SK-N-SH treated with all-trans-retinoic acid at 6 μM for 48 hours (cell line): ENCODE data around the gene IMPG2.

Experiments used
- ATAC-seq: fragments of 200-7000 bp; cut with Tn5 transposase; 3 replicates; pipeline ENCODE4 v1.9.1; 2020; ENCODE audit warnings: mild to moderate bottlenecking, moderate library complexity
- ARNTL ChIP-seq: fragments of 450-650 bp; formaldehyde crosslinking; IDR thresholded peaks from 2 replicates; pipeline ENCODE4 v1.5.0; 2020; ENCODE audit warnings: low read depth, mild to moderate bottlenecking, moderate library complexity, borderline replicate concordance
- BACH2 ChIP-seq: fragments of 250-450 bp; sonication (Bioruptor Pico); IDR thresholded peaks from 2 replicates; pipeline ENCODE4 v1.9.0; 2021; ENCODE audit warnings: mild to moderate bottlenecking, borderline replicate concordance
- CSDC2 ChIP-seq: fragments of 250-450 bp; sonication (Bioruptor Pico); IDR thresholded peaks from 2 replicates; pipeline ENCODE4 v1.5.0; 2020; ENCODE audit warnings: mild to moderate bottlenecking, moderate library complexity
- GLIS3 ChIP-seq: fragments of 250-450 bp; sonication (Bioruptor Pico); IDR thresholded peaks from 2 replicates; pipeline ENCODE4 v1.5.0; 2020; ENCODE audit warnings: mild to moderate bottlenecking, moderate library complexity
- ISL1 ChIP-seq: fragments of 250-450 bp; sonication (Bioruptor Pico); IDR thresholded peaks from 2 replicates; pipeline ENCODE4 v2.1.2; 2022; ENCODE audit warnings: mild to moderate bottlenecking, moderate library complexity
- PATZ1 ChIP-seq: fragments of 250-450 bp; sonication (Bioruptor Pico); IDR thresholded peaks from 2 replicates; pipeline ENCODE4 v1.8.0; 2020; ENCODE audit warnings: mild to moderate bottlenecking, moderate library complexity, borderline replicate concordance
- POU6F1 ChIP-seq: fragments of 250-450 bp; sonication (Bioruptor Pico); IDR thresholded peaks from 2 replicates; pipeline ENCODE4 v1.8.0; 2021; ENCODE audit warnings: low read depth, mild to moderate bottlenecking, moderate library complexity, borderline replicate concordance
- PPARA ChIP-seq: fragments of 250-450 bp; sonication (Bioruptor Pico); IDR thresholded peaks from 2 replicates; pipeline ENCODE4 v1.5.0; 2020; ENCODE audit warnings: mild to moderate bottlenecking, borderline replicate concordance
- RARB ChIP-seq: fragments of 250-450 bp; sonication (Bioruptor Pico); IDR thresholded peaks from 2 replicates; pipeline ENCODE4 v1.8.0; 2021; ENCODE audit warnings: mild to moderate bottlenecking, moderate library complexity
- SNAI2 ChIP-seq: fragments of 250-450 bp; sonication (Bioruptor Pico); IDR thresholded peaks from 2 replicates; pipeline ENCODE4 v1.5.0; 2020; ENCODE audit warnings: mild to moderate bottlenecking, moderate library complexity
- TCF4 ChIP-seq: fragments of 250-450 bp; sonication (Bioruptor Pico); IDR thresholded peaks from 2 replicates; pipeline ENCODE4 v1.8.0; 2021; ENCODE audit warnings: mild to moderate bottlenecking, moderate library complexity, borderline replicate concordance
- TSHZ2 ChIP-seq: fragments of 250-450 bp; sonication (Bioruptor Pico); IDR thresholded peaks from 2 replicates; pipeline ENCODE4 v1.5.0; 2020; ENCODE audit warnings: mild to moderate bottlenecking, moderate library complexity
- ZFP3 ChIP-seq: fragments of 250-450 bp; sonication (Bioruptor Pico); IDR thresholded peaks from 2 replicates; pipeline ENCODE4 v1.5.0; 2020; ENCODE audit warnings: mild to moderate bottlenecking, moderate library complexity
- ZFP30 ChIP-seq: fragments of 450-650 bp; formaldehyde crosslinking; IDR thresholded peaks from 2 replicates; pipeline ENCODE4 v1.5.0; 2022; ENCODE audit warnings: mild to moderate bottlenecking, moderate library complexity
- ZNF565 ChIP-seq: fragments of 450-650 bp; formaldehyde crosslinking; conservative IDR thresholded peaks from 2 replicates; pipeline ENCODE4 v1.5.0; 2020; ENCODE audit warnings: low read depth, mild to moderate bottlenecking, moderate library complexity
- ZNF8 ChIP-seq: fragments of 450-650 bp; formaldehyde crosslinking; IDR thresholded peaks from 2 replicates; pipeline ENCODE4 v1.5.0; 2020; ENCODE audit warnings: mild to moderate bottlenecking, moderate library complexity
- TF ChIP-seq, protein P1 (sequence below): fragments of 250-450 bp; sonication (Bioruptor Pico); IDR thresholded peaks from 2 replicates; pipeline ENCODE4 v1.5.1; 2021; ENCODE audit warnings: mild to moderate bottlenecking, moderate library complexity
- TF ChIP-seq, protein P2 (sequence below): fragments of 250-450 bp; sonication (Bioruptor Pico); IDR thresholded peaks from 2 replicates; pipeline ENCODE4 v1.5.1; 2020; ENCODE audit warnings: low read depth, mild to moderate bottlenecking, moderate library complexity

Gene IMPG2

GRCh38 chr3:101292027-101292426 lies 28.3 kb downstream of the IMPG2 start (continued):
- TF ChIP-seq, protein P1, sequence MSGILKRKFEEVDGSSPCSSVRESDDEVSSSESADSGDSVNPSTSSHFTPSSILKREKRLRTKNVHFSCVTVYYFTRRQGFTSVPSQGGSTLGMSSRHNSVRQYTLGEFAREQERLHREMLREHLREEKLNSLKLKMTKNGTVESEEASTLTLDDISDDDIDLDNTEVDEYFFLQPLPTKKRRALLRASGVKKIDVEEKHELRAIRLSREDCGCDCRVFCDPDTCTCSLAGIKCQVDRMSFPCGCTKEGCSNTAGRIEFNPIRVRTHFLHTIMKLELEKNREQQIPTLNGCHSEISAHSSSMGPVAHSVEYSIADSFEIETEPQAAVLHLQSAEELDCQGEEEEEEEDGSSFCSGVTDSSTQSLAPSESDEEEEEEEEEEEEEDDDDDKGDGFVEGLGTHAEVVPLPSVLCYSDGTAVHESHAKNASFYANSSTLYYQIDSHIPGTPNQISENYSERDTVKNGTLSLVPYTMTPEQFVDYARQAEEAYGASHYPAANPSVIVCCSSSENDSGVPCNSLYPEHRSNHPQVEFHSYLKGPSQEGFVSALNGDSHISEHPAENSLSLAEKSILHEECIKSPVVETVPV (CRISPR knock-in tag): no peak
- TF ChIP-seq TSHZ2 (CRISPR knock-in tag) (no peak), SNAI2 (no peak)

DNA sequence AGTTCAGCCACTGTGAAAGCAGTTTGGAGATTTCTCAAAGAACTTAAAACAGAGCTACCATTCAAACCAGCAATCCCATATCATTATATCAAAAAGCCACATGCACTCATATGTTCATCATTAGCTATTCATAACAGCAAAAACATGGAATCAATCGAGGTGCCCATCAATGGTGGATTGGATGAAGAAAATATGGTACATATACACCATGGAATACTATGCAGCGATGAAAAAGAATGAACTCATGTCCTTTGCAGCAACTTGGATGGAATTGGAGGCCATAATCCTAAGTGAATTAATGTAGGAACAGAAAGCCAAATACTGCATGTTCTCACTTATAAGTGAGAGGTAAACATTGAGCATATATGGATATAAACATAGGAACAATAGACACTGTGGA lies 32.1 kb downstream of the IMPG2 start:
- 0 out of 2 replicates have a peak, but pooled peaks have one; percentile 9 for TF ChIP-seq ZNF8
- no peak for TF ChIP-seq BACH2 (CRISPR knock-in tag)
- TF ChIP-seq, protein P1 (CRISPR knock-in tag): no peak
- no peak for ATAC-seq

DNA sequence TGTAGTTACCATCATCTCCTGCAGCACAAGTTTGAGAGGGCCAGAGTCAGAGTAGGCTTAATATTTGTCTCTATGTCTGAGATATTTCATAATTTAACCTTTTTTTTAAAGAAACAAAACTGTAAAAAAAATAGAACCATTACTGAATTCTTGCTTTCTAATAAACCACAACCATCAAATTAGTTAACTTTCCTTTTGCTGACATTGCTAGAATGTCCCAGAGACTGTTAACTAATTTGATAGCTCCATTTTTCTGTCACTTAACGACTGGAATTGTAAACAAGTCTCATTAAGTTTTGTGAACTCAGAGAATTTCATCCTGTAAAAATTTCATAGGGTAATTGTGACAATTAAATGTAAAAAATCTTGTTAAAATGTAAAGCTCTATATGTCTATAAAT lies 35.6 kb downstream of the IMPG2 start:
- ATAC-seq: no peak
- TF ChIP-seq, protein P1 (CRISPR knock-in tag): no peak
- no peak for TF ChIP-seq RARB (CRISPR knock-in tag)
- no peak for TF ChIP-seq POU6F1 (CRISPR knock-in tag)

DNA sequence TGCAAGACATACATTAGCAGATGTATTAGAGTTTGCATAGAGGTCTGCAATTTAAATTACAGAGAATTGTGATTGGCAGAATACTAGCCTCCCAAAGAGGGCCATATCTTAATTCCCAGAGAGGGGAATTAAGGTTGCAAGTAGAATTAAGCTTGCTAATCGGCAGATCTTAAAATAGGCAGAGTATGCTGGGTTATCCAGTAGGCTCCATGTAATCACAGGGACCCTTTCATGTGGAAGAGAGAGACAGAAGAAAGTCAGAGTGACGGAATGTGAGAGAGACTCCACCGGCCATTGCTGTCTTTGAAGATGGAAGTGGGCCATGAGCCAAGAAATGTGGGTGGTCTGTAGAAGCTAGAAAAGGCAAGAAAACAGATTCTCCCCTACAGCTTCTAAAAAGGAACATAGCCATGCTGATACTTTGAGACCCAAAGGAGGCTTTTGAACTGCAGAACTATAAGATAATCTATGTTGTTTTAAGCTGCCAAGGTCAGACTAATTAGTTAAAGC lies 38.8 kb downstream of the IMPG2 start:
- TF ChIP-seq GLIS3 (CRISPR knock-in tag) (no peak), ISL1 (CRISPR knock-in tag) (no peak), ZFP30 (CRISPR knock-in tag) (no peak), PATZ1 (no peak), BACH2 (CRISPR knock-in tag) (no peak), TCF4 (CRISPR knock-in tag) (no peak), TSHZ2 (CRISPR knock-in tag) (no peak), PPARA (no peak), ARNTL (no peak), ZFP3 (no peak), ZNF565 (no peak), CSDC2 (CRISPR knock-in tag) (no peak)
- TF ChIP-seq, protein P2, sequence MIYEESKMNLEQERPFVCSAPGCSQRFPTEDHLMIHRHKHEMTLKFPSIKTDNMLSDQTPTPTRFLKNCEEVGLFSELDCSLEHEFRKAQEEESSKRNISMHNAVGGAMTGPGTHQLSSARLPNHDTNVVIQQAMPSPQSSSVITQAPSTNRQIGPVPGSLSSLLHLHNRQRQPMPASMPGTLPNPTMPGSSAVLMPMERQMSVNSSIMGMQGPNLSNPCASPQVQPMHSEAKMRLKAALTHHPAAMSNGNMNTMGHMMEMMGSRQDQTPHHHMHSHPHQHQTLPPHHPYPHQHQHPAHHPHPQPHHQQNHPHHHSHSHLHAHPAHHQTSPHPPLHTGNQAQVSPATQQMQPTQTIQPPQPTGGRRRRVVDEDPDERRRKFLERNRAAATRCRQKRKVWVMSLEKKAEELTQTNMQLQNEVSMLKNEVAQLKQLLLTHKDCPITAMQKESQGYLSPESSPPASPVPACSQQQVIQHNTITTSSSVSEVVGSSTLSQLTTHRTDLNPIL (CRISPR knock-in tag): no peak
- TF ChIP-seq, protein P1 (CRISPR knock-in tag): no peak
- no peak for ATAC-seq
